Glutamatergic neuron (in vitro differentiated cells): ENCODE measurements around the gene ETDB. TPM values are rescaled to one million over a fixed set of nuclear protein-coding genes. Genes with fewer than 3 reads are reported as not detected.

Experiments used
- DNase-seq: peaks from one replicate; pipeline ENCODE4 v3.0.0; 2022
- H3K27ac Mint-ChIP-seq: one replicate; pipeline ENCODE4 v1.8.0; 2020; ENCODE audit warnings: mild to moderate bottlenecking, mixed read lengths, inconsistent platforms; ENCODE audit not compliant: unreplicated experiment
- H3K27me3 Mint-ChIP-seq: one replicate; pipeline ENCODE4 v1.8.0; 2020; ENCODE audit warnings: mild to moderate bottlenecking, moderate library complexity, mixed read lengths, inconsistent platforms; ENCODE audit not compliant: unreplicated experiment
- H3K36me3 Mint-ChIP-seq: one replicate; pipeline ENCODE4 v1.8.0; 2020; ENCODE audit warnings: mild to moderate bottlenecking, mixed read lengths, inconsistent platforms; ENCODE audit not compliant: unreplicated experiment
- H3K4me1 Mint-ChIP-seq: one replicate; pipeline ENCODE4 v1.8.0; 2020; ENCODE audit warnings: mild to moderate bottlenecking, low read depth, mixed read lengths, inconsistent platforms; ENCODE audit not compliant: unreplicated experiment
- H3K4me3 Mint-ChIP-seq: one replicate; pipeline ENCODE4 v1.8.0; 2020; ENCODE audit warnings: mild to moderate bottlenecking, mixed read lengths, inconsistent platforms; ENCODE audit not compliant: unreplicated experiment
- H3K9me3 Mint-ChIP-seq: one replicate; pipeline ENCODE4 v1.8.0; 2020; ENCODE audit warnings: mild to moderate bottlenecking, moderate library complexity, mixed read lengths, inconsistent platforms; ENCODE audit not compliant: unreplicated experiment
- CTCF ChIP-seq: fragments of 200-600 bp; sonication (generic); IDR thresholded peaks from one replicate; pipeline ENCODE4 v1.5.0; 2021; ENCODE audit not compliant: partially characterized antibody, unreplicated experiment
- total RNA-seq: library from RNA; stranded (reverse); fragmentation: NEBNext Ultra II Directional; extraction: Animal tissue kit (Norgen Biotek cat#: 25700); gene quantifications from one replicate; pipeline ENCODE4 v1.2.1, GENCODE V29; 2021; ENCODE audit not compliant: unreplicated experiment

Gene ETDB
- total RNA-seq, 1 donor from 2014 or later, result not detected

- Mint-ChIP-seq H3K9me3 (no peaks in the 10 kb centered on the region), H3K27ac (no peak overlapping the region), H3K4me1 (peaks cover 4% of the 10 kb centered on the region), H3K4me3 (no peak overlapping the region), H3K36me3 (no peaks in the 10 kb centered on the region), H3K27me3 (no peaks in the 10 kb centered on the region)
- no peak for DNase-seq
- TF ChIP-seq CTCF, result no peak
These were observed 38.5 kb downstream of the ETDB start for GRCh38 chrX:135081693-135082404.

Other genes with a start within 250 kb of the ETDB start
- gene MOSPD1, start 205.3 kb downstream of the ETDB start, total RNA-seq, result 21.9 TPM
- gene SMIM10, start 129.5 kb downstream of the ETDB start, total RNA-seq, result not detected
- 38.0 TPM for gene RTL8B, start 98.0 kb downstream of the ETDB start, total RNA-seq
- gene RTL8C, start 88.2 kb downstream of the ETDB start, total RNA-seq, result 297 TPM
- gene RTL8A, start 68.4 kb downstream of the ETDB start, total RNA-seq, result 66.9 TPM
- gene SMIM10L2B, start 21.8 kb downstream of the ETDB start, total RNA-seq, result 10.5 TPM
- 0.34 TPM for gene CT55, start 50.9 kb upstream of the ETDB start, total RNA-seq
- not detected for gene ETDA, start 131.5 kb upstream of the ETDB start, total RNA-seq
- gene ETDC, start 189.0 kb upstream of the ETDB start, total RNA-seq, result not detected
- gene ZNF75D, start 223.6 kb upstream of the ETDB start, total RNA-seq, result 9.2 TPM
- gene ZNF449, start 224.3 kb upstream of the ETDB start, total RNA-seq, result 12.1 TPM